Mucosa of stomach (tissue), 1 donor: ENCODE results near the gene COLEC12.

Experiments used
- H3K27me3 ChIP-seq: one replicate; pipeline ENCODE4 v1.7.0; 2013; ENCODE audit warnings: mild to moderate bottlenecking, low read length; ENCODE audit not compliant: control insufficient read depth, insufficient read depth
- H3K36me3 ChIP-seq: one replicate; pipeline ENCODE4 v1.7.0; 2013; ENCODE audit warnings: low read length; ENCODE audit not compliant: control insufficient read depth, insufficient read depth
- H3K4me1 ChIP-seq: one replicate; pipeline ENCODE4 v1.7.0; 2013; ENCODE audit warnings: mild to moderate bottlenecking, low read length; ENCODE audit not compliant: control insufficient read depth, insufficient read depth
- H3K4me3 ChIP-seq: one replicate; pipeline ENCODE4 v1.7.0; 2013; ENCODE audit warnings: low read length
- H3K9ac ChIP-seq: one replicate; pipeline ENCODE4 v1.7.0; 2013; ENCODE audit warnings: mild to moderate bottlenecking, low read length, moderate library complexity
- H3K9me3 ChIP-seq: one replicate; pipeline ENCODE4 v1.7.0; 2013; ENCODE audit warnings: mild to moderate bottlenecking, low read length, moderate library complexity; ENCODE audit not compliant: control insufficient read depth
- donor health status: Pancreatic carcinoma.

COLEC12 gene

DNA sequence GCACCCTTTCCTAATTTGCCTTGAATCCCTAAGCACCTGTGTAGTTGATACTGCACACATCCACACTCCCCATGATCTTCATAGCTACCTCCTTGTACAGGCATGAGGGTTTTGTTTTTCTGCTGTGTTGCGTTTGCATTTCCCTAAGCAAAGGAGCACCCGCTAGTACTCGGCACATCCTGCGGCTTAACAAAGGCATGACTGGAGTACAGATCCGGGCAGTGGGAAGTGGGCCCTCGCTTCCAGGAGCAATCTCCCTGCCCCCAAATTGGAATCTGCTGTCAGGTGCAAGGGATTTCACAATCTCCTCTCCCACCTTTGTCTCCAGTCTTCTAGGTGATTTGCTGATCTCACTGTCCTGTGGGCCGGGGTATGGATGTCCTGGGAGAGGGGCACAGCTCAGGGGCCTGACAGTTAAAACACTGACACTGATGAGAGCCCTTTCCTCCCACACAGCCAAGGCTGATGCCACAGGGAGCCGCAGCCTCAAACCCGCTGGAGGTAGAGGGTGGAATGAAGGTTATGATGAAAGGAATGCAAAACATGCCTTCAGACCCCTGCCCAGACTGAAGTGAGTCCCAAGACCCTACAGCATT lies 133.9 kb downstream of the COLEC12 start:
- no peaks in the 10 kb centered on the region for H3K9me3 ChIP-seq
- H3K4me3 ChIP-seq = no peak overlapping the region
- H3K4me1 ChIP-seq = no peaks in the 10 kb centered on the region
- no peaks in the 10 kb centered on the region for H3K36me3 ChIP-seq
- no peaks in the 10 kb centered on the region for H3K27me3 ChIP-seq
- H3K9ac ChIP-seq = no peak overlapping the region

DNA sequence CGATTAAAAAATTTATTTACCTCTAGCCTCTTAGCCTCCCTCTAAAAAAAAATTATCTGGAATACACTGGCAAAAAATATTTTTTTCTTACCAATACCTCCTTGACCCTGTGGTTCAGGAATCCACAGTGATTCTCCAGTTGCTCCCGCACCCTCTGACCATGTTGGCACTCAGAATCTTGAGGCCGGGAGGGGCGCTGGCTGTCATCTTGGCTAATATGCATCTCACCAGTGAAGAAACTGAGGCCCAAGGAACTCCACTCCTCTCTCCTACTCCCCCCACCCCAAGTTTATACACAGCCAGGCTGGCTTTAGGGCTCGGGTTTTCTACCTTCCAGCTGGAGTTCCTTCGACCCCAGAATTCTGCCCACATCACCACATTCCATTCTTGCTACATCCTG lies 134.8 kb downstream of the COLEC12 start:
- Histone ChIP-seq H3K27me3 (no peaks in the 10 kb centered on the region), H3K9ac (no peak overlapping the region), H3K4me1 (no peaks in the 10 kb centered on the region), H3K9me3 (no peaks in the 10 kb centered on the region), H3K4me3 (no peak overlapping the region), H3K36me3 (no peaks in the 10 kb centered on the region)

DNA sequence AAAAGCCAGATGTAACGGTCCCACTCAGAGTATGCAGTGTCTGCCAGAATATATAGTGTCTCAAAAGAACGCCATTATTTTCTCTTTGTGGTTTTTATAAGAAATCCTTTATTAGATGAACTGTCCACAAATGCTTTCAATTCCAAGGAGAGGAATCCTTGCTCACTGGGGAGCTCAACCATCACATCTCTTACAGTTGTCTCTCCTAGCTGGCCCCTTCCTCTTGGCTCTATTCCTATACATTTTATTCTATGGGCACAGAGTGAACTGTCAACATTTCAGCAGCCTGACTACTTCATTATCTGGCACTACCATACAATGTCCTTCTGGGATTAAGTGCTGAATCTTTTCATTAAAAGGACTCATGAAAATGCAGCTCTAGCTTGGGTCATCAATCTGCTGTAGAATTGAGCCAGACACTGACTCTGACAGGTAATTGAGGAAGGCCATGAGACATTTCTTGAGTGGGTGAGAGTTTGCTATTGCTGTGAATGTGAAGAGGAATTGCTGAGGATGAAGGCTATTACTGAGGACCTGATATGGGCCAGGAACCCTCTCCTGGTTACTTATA lies 136.2 kb downstream of the COLEC12 start:
- Histone ChIP-seq H3K4me1 (no peaks in the 10 kb centered on the region), H3K4me3 (no peak overlapping the region), H3K36me3 (no peaks in the 10 kb centered on the region), H3K9ac (no peak overlapping the region), H3K27me3 (no peaks in the 10 kb centered on the region), H3K9me3 (no peaks in the 10 kb centered on the region)

GRCh38 chr18:363301-364085 lies 137.0 kb downstream of the COLEC12 start:
- no peak overlapping the region for H3K4me3 ChIP-seq
- no peaks in the 10 kb centered on the region for H3K9me3 ChIP-seq
- no peaks in the 10 kb centered on the region for H3K27me3 ChIP-seq
- no peaks in the 10 kb centered on the region for H3K36me3 ChIP-seq
- H3K4me1 ChIP-seq = no peaks in the 10 kb centered on the region
- H3K9ac ChIP-seq = no peak overlapping the region

DNA sequence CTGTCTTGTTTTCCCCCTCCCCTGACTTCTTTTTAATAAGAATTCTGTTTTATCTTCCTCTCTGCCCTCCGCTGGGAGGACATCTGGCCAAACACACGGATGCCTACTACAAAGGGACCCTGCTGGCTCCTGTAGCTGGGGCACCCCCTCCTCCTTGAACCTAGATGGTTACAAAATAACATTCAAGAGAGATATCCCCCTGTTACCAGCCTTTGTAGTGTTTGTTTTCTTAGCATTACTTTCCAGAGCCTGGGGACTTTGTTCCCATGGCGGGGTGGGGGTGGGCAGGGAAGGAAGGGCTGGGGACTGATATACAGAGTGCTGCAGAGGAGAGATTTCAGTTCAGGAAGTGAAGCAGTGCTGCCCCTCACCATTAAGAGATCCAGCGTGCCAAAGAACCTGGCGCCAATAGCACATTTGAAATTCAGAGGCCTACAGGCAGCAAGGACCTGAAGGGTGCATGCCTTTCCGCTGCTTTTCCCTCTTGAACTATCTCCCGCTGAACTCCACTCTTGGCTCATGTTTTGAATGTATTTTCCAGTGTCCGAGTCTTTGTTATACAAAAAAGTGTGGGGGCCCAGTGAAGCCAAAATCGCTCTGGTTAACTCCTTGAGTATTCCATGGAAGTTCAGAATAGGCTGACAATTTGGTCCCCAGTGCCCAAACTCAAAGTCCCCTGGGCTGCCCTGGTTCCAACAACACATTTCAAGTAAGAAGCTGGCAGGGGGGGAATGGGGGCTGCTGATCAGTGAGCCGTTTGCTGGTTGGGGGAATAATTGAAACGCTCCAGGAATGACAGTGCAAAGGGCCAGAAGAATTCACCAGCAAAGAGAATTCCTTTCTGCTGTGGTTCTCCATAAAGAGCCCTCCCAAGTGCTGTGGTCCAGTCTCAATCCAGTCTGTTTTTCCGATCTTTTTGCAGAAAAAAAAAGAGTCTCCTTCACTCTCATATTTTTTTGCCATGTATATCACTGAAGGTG lies 137.9 kb downstream of the COLEC12 start:
- Histone ChIP-seq H3K27me3 (no peaks in the 10 kb centered on the region), H3K4me1 (no peaks in the 10 kb centered on the region), H3K4me3 (no peak overlapping the region), H3K9ac (no peak overlapping the region), H3K36me3 (no peaks in the 10 kb centered on the region), H3K9me3 (no peaks in the 10 kb centered on the region)

- Histone ChIP-seq H3K4me1 (no peaks in the 10 kb centered on the region), H3K9ac (no peak overlapping the region), H3K4me3 (no peak overlapping the region), H3K9me3 (no peaks in the 10 kb centered on the region), H3K36me3 (no peaks in the 10 kb centered on the region), H3K27me3 (no peaks in the 10 kb centered on the region)
These were observed 138.6 kb downstream of the COLEC12 start for GRCh38 chr18:361941-362310.

- no peaks in the 10 kb centered on the region for H3K4me1 ChIP-seq
- no peaks in the 10 kb centered on the region for H3K27me3 ChIP-seq
These were observed 139.3 kb downstream of the COLEC12 start for GRCh38 chr18:361100-361732.

DNA sequence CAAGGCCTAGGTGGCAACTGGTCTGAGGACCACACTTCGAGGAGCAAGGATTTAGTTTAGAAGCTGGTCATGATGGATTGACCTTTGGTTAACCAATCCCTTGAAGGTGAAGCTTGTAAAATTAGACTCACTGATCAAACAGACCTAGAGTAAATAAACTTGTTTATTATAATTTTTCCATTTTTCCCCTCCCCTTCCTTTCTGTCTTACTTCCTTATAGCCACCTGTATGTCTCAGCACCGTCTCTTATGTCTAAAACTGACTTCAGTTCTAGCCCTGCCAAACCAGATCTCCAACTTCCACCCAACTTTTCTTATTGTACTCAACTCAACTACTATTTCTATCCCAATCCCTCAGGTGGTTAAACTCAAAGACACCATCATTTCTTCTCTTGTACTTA lies 139.8 kb downstream of the COLEC12 start:
- no peaks in the 10 kb centered on the region for H3K4me1 ChIP-seq
- H3K27me3 ChIP-seq = no peaks in the 10 kb centered on the region
- H3K9ac ChIP-seq = no peak overlapping the region
- no peaks in the 10 kb centered on the region for H3K36me3 ChIP-seq
- no peak overlapping the region for H3K4me3 ChIP-seq
- H3K9me3 ChIP-seq = no peaks in the 10 kb centered on the region

More at GRCh38 chr18:361100-361732, 139.3 kb downstream of the COLEC12 start:
- Histone ChIP-seq H3K4me3 (no peak overlapping the region), H3K36me3 (no peaks in the 10 kb centered on the region), H3K9me3 (no peaks in the 10 kb centered on the region), H3K9ac (no peak overlapping the region)

- Histone ChIP-seq H3K27me3 (no peaks in the 10 kb centered on the region), H3K4me3 (no peak overlapping the region), H3K4me1 (no peaks in the 10 kb centered on the region), H3K9me3 (no peaks in the 10 kb centered on the region), H3K9ac (no peak overlapping the region), H3K36me3 (no peaks in the 10 kb centered on the region)
These were observed 143.7 kb downstream of the COLEC12 start for GRCh38 chr18:356778-357177.

- no peaks in the 10 kb centered on the region for H3K36me3 ChIP-seq
- no peaks in the 10 kb centered on the region for H3K9me3 ChIP-seq
- no peak overlapping the region for H3K9ac ChIP-seq
- no peak overlapping the region for H3K4me3 ChIP-seq
- H3K4me1 ChIP-seq = no peaks in the 10 kb centered on the region
- H3K27me3 ChIP-seq = no peaks in the 10 kb centered on the region
These were observed 144.8 kb downstream of the COLEC12 start for GRCh38 chr18:355678-356077.

DNA sequence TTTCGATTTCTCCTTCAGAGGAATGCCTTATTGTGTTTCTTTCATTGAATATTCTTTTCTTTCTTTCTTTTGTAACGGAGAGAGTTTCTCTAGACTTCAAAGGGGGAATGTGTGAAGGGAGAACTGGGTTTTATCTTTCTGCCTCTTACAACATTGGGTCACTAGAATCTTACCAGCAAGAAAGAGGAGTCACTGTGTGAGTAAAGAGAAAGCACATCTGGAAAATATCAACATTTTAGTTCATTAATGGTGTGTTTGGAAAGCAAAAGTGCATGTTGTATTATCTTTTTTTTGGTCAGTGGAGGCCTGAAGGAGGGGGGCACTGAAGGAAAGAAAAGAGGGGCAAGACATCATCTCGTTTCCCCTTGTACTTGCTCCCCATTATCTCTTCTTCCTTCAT lies 146.0 kb downstream of the COLEC12 start:
- no peak overlapping the region for H3K9ac ChIP-seq
- H3K27me3 ChIP-seq = no peaks in the 10 kb centered on the region
- no peaks in the 10 kb centered on the region for H3K9me3 ChIP-seq
- H3K4me3 ChIP-seq = no peak overlapping the region
- no peaks in the 10 kb centered on the region for H3K4me1 ChIP-seq
- no peaks in the 10 kb centered on the region for H3K36me3 ChIP-seq
